NCI-H446 (cell line): ENCODE results near the gene RNU6-9.

Experiments used
- DNase-seq, 2 experiments: peaks; one replicate each; lab custom pipeline; 2025; lab: John Stamatoyannopoulos, UW

Gene RNU6-9

GRCh38 chr19:919199-920050, 26.1 kb downstream of the RNU6-9 start:
- no peak for DNase-seq

GRCh38 chr19:920051-920864, 27.0 kb downstream of the RNU6-9 start:
- no peak for DNase-seq

- DNase-seq, result no peak
Observed at GRCh38 chr19:924553-925086, 31.3 kb downstream of the RNU6-9 start.

- no peak for DNase-seq
Observed at GRCh38 chr19:925087-925525, 31.8 kb downstream of the RNU6-9 start.

GRCh38 chr19:925526-926322, 32.4 kb downstream of the RNU6-9 start, which contains the start of gene ARID3A:
Gene ARID3A (plus strand): TSS chr19:926035. CDS start chr19:929529, 3,494 bp downstream.
- peak; percentile 79 to 89 for DNase-seq

- no peak for DNase-seq
Observed at GRCh38 chr19:926323-926588, 33.0 kb downstream of the RNU6-9 start.

- peak in 1 of 2 experiments; percentile 40 for DNase-seq
Observed at GRCh38 chr19:926589-927350, 33.5 kb downstream of the RNU6-9 start.

GRCh38 chr19:927351-927779, 34.1 kb downstream of the RNU6-9 start:
- no peak for DNase-seq

GRCh38 chr19:927780-928401, 34.6 kb downstream of the RNU6-9 start:
- no peak for DNase-seq

- DNase-seq, result no peak
Observed at GRCh38 chr19:928471-929202, 35.4 kb downstream of the RNU6-9 start.

GRCh38 chr19:929203-929890, 36.1 kb downstream of the RNU6-9 start:
- DNase-seq, result no peak

GRCh38 chr19:929891-930258, 36.6 kb downstream of the RNU6-9 start:
- no peak for DNase-seq

GRCh38 chr19:931860-932647, 38.8 kb downstream of the RNU6-9 start:
- no peak for DNase-seq

- no peak for DNase-seq
Observed at GRCh38 chr19:932648-933552, 39.6 kb downstream of the RNU6-9 start.

GRCh38 chr19:933553-933882, 40.2 kb downstream of the RNU6-9 start:
- DNase-seq, result no peak

GRCh38 chr19:934197-934840, 41.0 kb downstream of the RNU6-9 start:
- DNase-seq, result no peak

GRCh38 chr19:934865-935479, 41.7 kb downstream of the RNU6-9 start:
- DNase-seq, result peak; percentile 69 to 95
